Endothelial cell (in vitro differentiated cells): ENCODE data around the gene CGNL1. TPM values are rescaled to one million over a fixed set of nuclear protein-coding genes. Genes with fewer than 3 reads are reported as not detected.
A peak's percentile ranks its signal among the peaks of the same experiment; 100 is the strongest.

ENCODE experiments used
- DNase-seq: peaks from one replicate; pipeline ENCODE4 v3.0.0; 2021; ENCODE audit warnings: low spot score
- H3K27ac Mint-ChIP-seq: one replicate; pipeline ENCODE4 v1.8.0; 2021; ENCODE audit warnings: mixed read lengths, inconsistent platforms; ENCODE audit not compliant: unreplicated experiment
- H3K27me3 Mint-ChIP-seq: one replicate; pipeline ENCODE4 v1.8.0; 2021; ENCODE audit warnings: mild to moderate bottlenecking, moderate library complexity, mixed read lengths, inconsistent platforms; ENCODE audit not compliant: unreplicated experiment
- H3K36me3 Mint-ChIP-seq: one replicate; pipeline ENCODE4 v1.8.0; 2021; ENCODE audit warnings: mild to moderate bottlenecking, low read depth, mixed read lengths, inconsistent platforms; ENCODE audit not compliant: unreplicated experiment
- H3K4me1 Mint-ChIP-seq: one replicate; pipeline ENCODE4 v1.8.0; 2021; ENCODE audit warnings: mild to moderate bottlenecking, mixed read lengths, inconsistent platforms; ENCODE audit not compliant: unreplicated experiment
- H3K4me3 Mint-ChIP-seq: one replicate; pipeline ENCODE4 v1.8.0; 2021; ENCODE audit warnings: mild to moderate bottlenecking, mixed read lengths, inconsistent platforms; ENCODE audit not compliant: unreplicated experiment
- H3K9me3 Mint-ChIP-seq: one replicate; pipeline ENCODE4 v1.8.0; 2021; ENCODE audit warnings: mixed read lengths, inconsistent platforms; ENCODE audit not compliant: unreplicated experiment
- total RNA-seq: library from RNA; stranded (reverse); fragmentation: NEBNext Ultra II Directional; extraction: Animal tissue kit (Norgen Biotek cat#: 25700); gene quantifications from one replicate; pipeline ENCODE4 v1.2.1, GENCODE V29; 2021; ENCODE audit not compliant: unreplicated experiment
- TF ChIP-seq, protein P1 (sequence below): fragments of 200-600 bp; sonication (generic); IDR thresholded peaks from one replicate; pipeline ENCODE4 v1.5.0; 2021; ENCODE audit warnings: antibody characterized with exemption; ENCODE audit not compliant: unreplicated experiment

CGNL1 gene
- total RNA-seq, 1 donor from 2014 or later: 238 TPM

DNA sequence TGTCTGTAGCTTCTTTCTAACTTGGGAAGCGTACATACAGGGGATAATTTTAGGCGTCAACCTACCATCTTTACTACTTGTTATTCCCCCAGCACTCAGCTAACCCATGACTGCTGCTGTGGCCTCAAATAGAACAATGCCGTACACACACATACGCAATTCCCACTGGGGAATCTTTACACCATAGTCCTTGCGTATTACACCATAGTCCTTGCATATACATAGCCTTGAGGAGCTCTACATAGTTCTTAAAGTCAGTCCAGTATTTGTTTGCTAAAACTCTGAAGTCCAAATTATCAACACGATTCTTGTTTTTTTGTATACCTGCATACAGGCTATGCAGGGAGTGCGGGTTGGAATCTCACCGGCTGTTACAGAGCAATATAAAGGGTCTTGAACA lies 67.2 kb downstream of the CGNL1 start:
- DNase-seq: no peak
- TF ChIP-seq, protein P1, sequence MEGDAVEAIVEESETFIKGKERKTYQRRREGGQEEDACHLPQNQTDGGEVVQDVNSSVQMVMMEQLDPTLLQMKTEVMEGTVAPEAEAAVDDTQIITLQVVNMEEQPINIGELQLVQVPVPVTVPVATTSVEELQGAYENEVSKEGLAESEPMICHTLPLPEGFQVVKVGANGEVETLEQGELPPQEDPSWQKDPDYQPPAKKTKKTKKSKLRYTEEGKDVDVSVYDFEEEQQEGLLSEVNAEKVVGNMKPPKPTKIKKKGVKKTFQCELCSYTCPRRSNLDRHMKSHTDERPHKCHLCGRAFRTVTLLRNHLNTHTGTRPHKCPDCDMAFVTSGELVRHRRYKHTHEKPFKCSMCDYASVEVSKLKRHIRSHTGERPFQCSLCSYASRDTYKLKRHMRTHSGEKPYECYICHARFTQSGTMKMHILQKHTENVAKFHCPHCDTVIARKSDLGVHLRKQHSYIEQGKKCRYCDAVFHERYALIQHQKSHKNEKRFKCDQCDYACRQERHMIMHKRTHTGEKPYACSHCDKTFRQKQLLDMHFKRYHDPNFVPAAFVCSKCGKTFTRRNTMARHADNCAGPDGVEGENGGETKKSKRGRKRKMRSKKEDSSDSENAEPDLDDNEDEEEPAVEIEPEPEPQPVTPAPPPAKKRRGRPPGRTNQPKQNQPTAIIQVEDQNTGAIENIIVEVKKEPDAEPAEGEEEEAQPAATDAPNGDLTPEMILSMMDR: no peak
- H3K9me3 Mint-ChIP-seq: no peaks in the 10 kb centered on the region
- H3K27me3 Mint-ChIP-seq: peaks cover 1% of the 10 kb centered on the region
- no peak overlapping the region for H3K27ac Mint-ChIP-seq
- H3K36me3 Mint-ChIP-seq: peaks cover 56% of the 10 kb centered on the region
- peaks cover 65% of the 10 kb centered on the region for H3K4me1 Mint-ChIP-seq
- peak overlapping the region; percentile 63 for H3K4me3 Mint-ChIP-seq

- peak overlapping the region; percentile 44 for H3K27ac Mint-ChIP-seq
- H3K4me1 Mint-ChIP-seq: peaks cover 57% of the 10 kb centered on the region
- TF ChIP-seq, protein P1: no peak
- peaks cover 58% of the 10 kb centered on the region for H3K36me3 Mint-ChIP-seq
- no peak for DNase-seq
- peak overlapping the region; percentile 14 for H3K4me3 Mint-ChIP-seq
- H3K9me3 Mint-ChIP-seq: no peaks in the 10 kb centered on the region
- H3K27me3 Mint-ChIP-seq: peaks cover 1% of the 10 kb centered on the region
These were observed 68.7 kb downstream of the CGNL1 start for GRCh38 chr15:57444877-57445513.

DNA sequence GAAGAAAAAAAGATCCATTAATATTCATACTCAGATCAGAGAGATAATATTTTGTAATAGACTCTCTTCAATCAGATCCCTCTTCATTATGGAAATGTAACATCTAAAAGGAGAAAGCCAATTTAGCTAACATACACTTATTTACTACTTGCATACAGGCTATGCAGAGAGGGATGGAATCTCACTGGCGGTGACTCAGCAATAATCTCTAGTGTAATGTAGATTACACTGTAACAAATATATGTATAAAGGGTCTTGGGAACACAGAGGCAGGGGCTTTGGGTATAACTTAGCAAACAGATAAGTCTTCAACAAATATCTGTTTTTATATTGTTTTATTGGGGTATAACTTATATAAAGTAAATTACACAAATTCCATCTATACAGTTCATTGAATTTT lies 69.6 kb downstream of the CGNL1 start:
- TF ChIP-seq, protein P1: no peak
- Mint-ChIP-seq H3K4me1 (peaks cover 49% of the 10 kb centered on the region), H3K9me3 (no peaks in the 10 kb centered on the region), H3K27ac (peak overlapping the region; percentile 44), H3K36me3 (peaks cover 54% of the 10 kb centered on the region), H3K4me3 (no peak overlapping the region), H3K27me3 (no peaks in the 10 kb centered on the region)
- no peak for DNase-seq

GRCh38 chr15:57446393-57446792 lies 70.1 kb downstream of the CGNL1 start:
- DNase-seq: no peak
- TF ChIP-seq, protein P1: no peak
- Mint-ChIP-seq H3K36me3 (peaks cover 51% of the 10 kb centered on the region), H3K4me3 (no peak overlapping the region), H3K9me3 (no peaks in the 10 kb centered on the region), H3K27ac (no peak overlapping the region), H3K27me3 (no peaks in the 10 kb centered on the region), H3K4me1 (peaks cover 47% of the 10 kb centered on the region)

DNA sequence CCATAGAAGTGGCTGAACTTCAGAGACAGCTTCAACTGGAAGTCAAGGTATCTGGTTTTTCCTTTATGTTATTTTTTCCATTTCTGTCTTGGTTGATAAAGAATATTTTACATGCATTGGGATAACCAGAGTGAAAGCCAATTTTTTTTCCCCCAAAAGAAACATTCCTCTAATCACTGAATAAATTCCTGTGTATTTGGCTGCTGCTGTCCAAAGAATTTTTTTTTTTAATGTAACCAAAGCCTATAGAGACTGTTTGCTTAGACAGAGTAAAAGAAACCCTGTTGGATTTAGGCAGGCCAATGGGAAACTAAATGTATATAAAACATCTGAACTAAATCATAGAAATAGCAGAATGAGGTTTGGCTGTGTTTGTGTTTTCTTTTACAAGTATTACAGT lies 75.2 kb downstream of the CGNL1 start:
- TF ChIP-seq, protein P1: no peak
- H3K4me3 Mint-ChIP-seq: no peak overlapping the region
- H3K36me3 Mint-ChIP-seq: peaks cover 45% of the 10 kb centered on the region
- no peak overlapping the region for H3K27ac Mint-ChIP-seq
- H3K4me1 Mint-ChIP-seq: peaks cover 22% of the 10 kb centered on the region
- no peaks in the 10 kb centered on the region for H3K9me3 Mint-ChIP-seq
- H3K27me3 Mint-ChIP-seq: peaks cover 2% of the 10 kb centered on the region
- DNase-seq: no peak
